K562 (cell line): ENCODE results near the gene AFDN.

Experiments used
- CREB3 ChIP-seq: fragments of 450-650 bp; conservative IDR thresholded peaks from 2 replicates; pipeline ENCODE4 v1.6.1; 2016; ENCODE audit warnings: missing genetic modification characterization, low read depth, mild to moderate bottlenecking, missing compliant biosample characterization, moderate library complexity
- HDAC6 ChIP-seq: IDR thresholded peaks from 2 replicates; pipeline ENCODE4 v1.6.1; 2012; ENCODE audit warnings: low read depth, mild to moderate bottlenecking, control low read depth, inconsistent platforms, low read length, moderate library complexity
- MLLT1 ChIP-seq, 2 experiments: fragments of 450-650 bp; IDR thresholded peaks; 2 replicates each; pipeline ENCODE4 v1.6.1; 2016
- NFYB ChIP-seq: IDR thresholded peaks from 2 replicates; pipeline ENCODE4 v1.6.1; 2011; ENCODE audit warnings: mild to moderate bottlenecking, moderate library complexity; ENCODE audit not compliant: insufficient read length; ENCODE audit errors: extremely low read depth
- POLR2A ChIP-seq: fragments of 450-650 bp; conservative IDR thresholded peaks from 2 replicates; pipeline ENCODE4 v1.6.1; 2016
- RCOR1 ChIP-seq, 2 experiments: IDR thresholded peaks; 2 replicates each; pipeline ENCODE4 v1.6.1; 2012; ENCODE audit warnings: low read depth in 2 of 2, low read length in 2 of 2, borderline replicate concordance in 1 of 2, improper control_type of control experiment in 1 of 2
- SAFB ChIP-seq: fragments of 200-400 bp; formaldehyde crosslinking; IDR thresholded peaks from 2 replicates; pipeline ENCODE4 v1.6.1; 2017; ENCODE audit warnings: low read depth, low read length, borderline replicate concordance
- TAF15 ChIP-seq: fragments of 200-400 bp; formaldehyde crosslinking; IDR thresholded peaks from 2 replicates; pipeline ENCODE4 v1.6.1; 2017; ENCODE audit warnings: mild to moderate bottlenecking, low read depth, low read length, moderate library complexity
- ZC3H4 ChIP-seq: sonication (generic); formaldehyde crosslinking; IDR thresholded peaks from 2 replicates; pipeline ENCODE4 v1.9.0; 2021; ENCODE audit warnings: missing genetic modification reagents, borderline replicate concordance
- ZNF274 ChIP-seq: IDR thresholded peaks from 2 replicates; pipeline ENCODE4 v1.6.1; 2011; ENCODE audit warnings: low read depth, mild to moderate bottlenecking, low read length, moderate library complexity, borderline replicate concordance
- ZNF561 ChIP-seq: fragments of 450-650 bp; formaldehyde crosslinking; conservative IDR thresholded peaks from 2 replicates; pipeline ENCODE4 v1.4.0; 2020; ENCODE audit warnings: mild to moderate bottlenecking, moderate library complexity
- TF ChIP-seq, protein P1 (sequence below), 3 experiments: IDR thresholded peaks in 2 of 3; conservative IDR thresholded peaks in 1 of 3; 2 replicates each; pipeline ENCODE4 v1.5.1; 2011 to 2012; ENCODE audit warnings: low read length in 3 of 3, mild to moderate bottlenecking in 3 of 3, control low read depth in 2 of 3, improper control_type of control experiment in 1 of 3, inconsistent platforms in 1 of 3, low read depth in 1 of 3, mixed read lengths in 1 of 3, moderate library complexity in 1 of 3; ENCODE audit not compliant: insufficient read depth in 2 of 3
- TF ChIP-seq, protein P2 (sequence below): fragments of 450-650 bp; IDR thresholded peaks from 2 replicates; pipeline ENCODE4 v1.6.1; 2016; ENCODE audit warnings: low read depth

DNA sequence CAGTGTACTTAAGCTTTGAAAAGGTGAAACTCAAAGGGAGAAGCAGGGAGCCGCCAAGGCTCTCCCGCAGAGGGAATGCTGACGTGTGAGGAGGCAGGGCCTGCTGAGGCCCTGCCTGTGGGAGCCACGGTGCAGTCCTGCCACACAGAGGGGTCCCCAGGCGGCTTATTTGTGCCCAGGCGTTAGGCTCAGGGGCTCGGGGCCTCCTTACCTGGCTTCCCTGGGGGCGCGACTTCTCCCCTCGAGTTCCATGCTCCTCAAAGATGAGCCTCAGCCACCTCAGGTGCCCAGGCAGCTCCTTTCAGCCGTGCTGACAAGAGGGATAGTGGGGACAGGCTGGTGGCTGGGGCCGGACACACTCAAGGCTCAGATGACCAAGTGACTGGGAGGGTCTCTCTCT lies 168.6 kb downstream of the AFDN start:
- no peak for TF ChIP-seq MLLT1 (IDR thresholded peaks at IDR 0.05)
- no peak for TF ChIP-seq NFYB
- no peak for TF ChIP-seq POLR2A
- TF ChIP-seq, protein P1, sequence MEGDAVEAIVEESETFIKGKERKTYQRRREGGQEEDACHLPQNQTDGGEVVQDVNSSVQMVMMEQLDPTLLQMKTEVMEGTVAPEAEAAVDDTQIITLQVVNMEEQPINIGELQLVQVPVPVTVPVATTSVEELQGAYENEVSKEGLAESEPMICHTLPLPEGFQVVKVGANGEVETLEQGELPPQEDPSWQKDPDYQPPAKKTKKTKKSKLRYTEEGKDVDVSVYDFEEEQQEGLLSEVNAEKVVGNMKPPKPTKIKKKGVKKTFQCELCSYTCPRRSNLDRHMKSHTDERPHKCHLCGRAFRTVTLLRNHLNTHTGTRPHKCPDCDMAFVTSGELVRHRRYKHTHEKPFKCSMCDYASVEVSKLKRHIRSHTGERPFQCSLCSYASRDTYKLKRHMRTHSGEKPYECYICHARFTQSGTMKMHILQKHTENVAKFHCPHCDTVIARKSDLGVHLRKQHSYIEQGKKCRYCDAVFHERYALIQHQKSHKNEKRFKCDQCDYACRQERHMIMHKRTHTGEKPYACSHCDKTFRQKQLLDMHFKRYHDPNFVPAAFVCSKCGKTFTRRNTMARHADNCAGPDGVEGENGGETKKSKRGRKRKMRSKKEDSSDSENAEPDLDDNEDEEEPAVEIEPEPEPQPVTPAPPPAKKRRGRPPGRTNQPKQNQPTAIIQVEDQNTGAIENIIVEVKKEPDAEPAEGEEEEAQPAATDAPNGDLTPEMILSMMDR (IDR thresholded peaks at IDR 0.05 in 2 of 3, conservative IDR thresholded peaks at IDR 0.05 in 1 of 3; ENCODE audit: insufficient read depth in 2 of 3, low read depth in 1 of 3, low read length in 3 of 3) = no peak
- TF ChIP-seq SAFB = no peak
- TF ChIP-seq ZNF561 = no peak
- TF ChIP-seq ZNF274 = no peak
- TF ChIP-seq ZC3H4 (CRISPR knock-in tag) = no peak
- no peak for TF ChIP-seq TAF15
- TF ChIP-seq CREB3 (tag) = no peak
- TF ChIP-seq, protein P2, sequence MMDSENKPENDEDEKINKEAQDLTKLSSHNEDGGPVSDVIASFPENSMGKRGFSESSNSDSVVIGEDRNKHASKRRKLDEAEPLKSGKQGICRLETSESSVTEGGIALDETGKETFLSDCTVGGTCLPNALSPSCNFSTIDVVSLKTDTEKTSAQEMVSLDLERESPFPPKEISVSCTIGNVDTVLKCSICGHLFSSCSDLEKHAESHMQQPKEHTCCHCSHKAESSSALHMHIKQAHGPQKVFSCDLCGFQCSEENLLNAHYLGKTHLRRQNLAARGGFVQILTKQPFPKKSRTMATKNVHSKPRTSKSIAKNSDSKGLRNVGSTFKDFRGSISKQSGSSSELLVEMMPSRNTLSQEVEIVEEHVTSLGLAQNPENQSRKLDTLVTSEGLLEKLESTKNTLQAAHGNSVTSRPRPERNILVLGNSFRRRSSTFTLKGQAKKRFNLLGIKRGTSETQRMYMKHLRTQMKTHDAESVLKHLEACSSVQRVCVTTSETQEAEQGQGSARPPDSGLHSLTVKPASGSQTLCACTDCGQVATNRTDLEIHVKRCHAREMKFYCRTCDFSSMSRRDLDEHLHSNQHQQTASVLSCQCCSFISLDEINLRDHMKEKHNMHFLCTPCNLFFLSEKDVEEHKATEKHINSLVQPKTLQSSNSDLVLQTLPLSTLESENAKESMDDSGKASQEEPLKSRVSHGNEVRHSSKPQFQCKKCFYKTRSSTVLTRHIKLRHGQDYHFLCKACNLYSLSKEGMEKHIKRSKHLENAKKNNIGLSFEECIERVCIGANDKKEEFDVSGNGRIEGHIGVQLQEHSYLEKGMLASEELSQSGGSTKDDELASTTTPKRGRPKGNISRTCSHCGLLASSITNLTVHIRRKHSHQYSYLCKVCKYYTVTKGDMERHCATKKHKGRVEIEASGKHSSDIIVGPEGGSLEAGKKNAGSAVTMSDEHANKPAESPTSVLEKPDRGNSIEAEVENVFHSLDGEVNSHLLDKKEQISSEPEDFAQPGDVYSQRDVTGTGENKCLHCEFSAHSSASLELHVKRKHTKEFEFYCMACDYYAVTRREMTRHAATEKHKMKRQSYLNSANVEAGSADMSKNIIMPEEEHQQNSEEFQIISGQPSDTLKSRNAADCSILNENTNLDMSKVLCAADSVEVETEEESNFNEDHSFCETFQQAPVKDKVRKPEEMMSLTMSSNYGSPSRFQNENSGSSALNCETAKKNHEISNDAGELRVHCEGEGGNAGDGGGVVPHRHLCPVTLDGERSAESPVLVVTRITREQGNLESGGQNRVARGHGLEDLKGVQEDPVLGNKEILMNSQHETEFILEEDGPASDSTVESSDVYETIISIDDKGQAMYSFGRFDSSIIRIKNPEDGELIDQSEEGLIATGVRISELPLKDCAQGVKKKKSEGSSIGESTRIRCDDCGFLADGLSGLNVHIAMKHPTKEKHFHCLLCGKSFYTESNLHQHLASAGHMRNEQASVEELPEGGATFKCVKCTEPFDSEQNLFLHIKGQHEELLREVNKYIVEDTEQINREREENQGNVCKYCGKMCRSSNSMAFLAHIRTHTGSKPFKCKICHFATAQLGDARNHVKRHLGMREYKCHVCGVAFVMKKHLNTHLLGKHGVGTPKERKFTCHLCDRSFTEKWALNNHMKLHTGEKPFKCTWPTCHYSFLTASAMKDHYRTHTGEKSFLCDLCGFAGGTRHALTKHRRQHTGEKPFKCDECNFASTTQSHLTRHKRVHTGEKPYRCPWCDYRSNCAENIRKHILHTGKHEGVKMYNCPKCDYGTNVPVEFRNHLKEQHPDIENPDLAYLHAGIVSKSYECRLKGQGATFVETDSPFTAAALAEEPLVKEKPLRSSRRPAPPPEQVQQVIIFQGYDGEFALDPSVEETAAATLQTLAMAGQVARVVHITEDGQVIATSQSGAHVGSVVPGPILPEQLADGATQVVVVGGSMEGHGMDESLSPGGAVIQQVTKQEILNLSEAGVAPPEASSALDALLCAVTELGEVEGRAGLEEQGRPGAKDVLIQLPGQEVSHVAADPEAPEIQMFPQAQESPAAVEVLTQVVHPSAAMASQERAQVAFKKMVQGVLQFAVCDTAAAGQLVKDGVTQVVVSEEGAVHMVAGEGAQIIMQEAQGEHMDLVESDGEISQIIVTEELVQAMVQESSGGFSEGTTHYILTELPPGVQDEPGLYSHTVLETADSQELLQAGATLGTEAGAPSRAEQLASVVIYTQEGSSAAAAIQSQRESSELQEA = no peak
- no peak for TF ChIP-seq HDAC6
- TF ChIP-seq RCOR1 (IDR thresholded peaks at IDR 0.05; ENCODE audit: borderline replicate concordance in 1 of 2, low read depth in 2 of 2, low read length in 2 of 2) = no peak
